Neutrophil (primary cell): ENCODE results near the gene PTPN4.
"Not testable (repeated sequence)": the region's sequence is repeated elsewhere in the genome, so short reads cannot be mapped to it uniquely, and the experiment has no call there.

ENCODE experiments used
- H3K27ac ChIP-seq: fragments of 200-600 bp; sonication (generic); 2 replicates; pipeline ENCODE4 v1.5.1; 2016; ENCODE audit warnings: mild to moderate bottlenecking, moderate library complexity
- H3K27me3 ChIP-seq: fragments of 200-600 bp; sonication (generic); 2 replicates; pipeline ENCODE4 v1.6.0; 2016; ENCODE audit warnings: mild to moderate bottlenecking
- H3K36me3 ChIP-seq: fragments of 200-600 bp; sonication (generic); 2 replicates; pipeline ENCODE4 v1.5.1; 2017
- H3K4me1 ChIP-seq, 2 experiments: fragments of 200-600 bp in 1 of 2; sonication (generic) in 1 of 2; 1 replicate in 1 of 2; 2 replicates in 1 of 2; pipeline versions ENCODE4 v1.5.1 to v1.6.1; 2013 to 2016; ENCODE audit warnings: low read depth in 1 of 2, low read length in 1 of 2, mild to moderate bottlenecking in 1 of 2, moderate library complexity in 1 of 2; ENCODE audit not compliant: control insufficient read depth in 1 of 2, insufficient read depth in 1 of 2
- H3K4me3 ChIP-seq, 2 experiments: fragments of 200-600 bp in 1 of 2; sonication (generic) in 1 of 2; 1 replicate in 1 of 2; 2 replicates in 1 of 2; pipeline ENCODE4 v1.5.1; 2013 to 2016; ENCODE audit warnings: low read depth in 1 of 2, low read length in 1 of 2, mild to moderate bottlenecking in 1 of 2, moderate library complexity in 1 of 2
- H3K9me3 ChIP-seq: fragments of 200-600 bp; sonication (generic); 2 replicates; pipeline ENCODE4 v1.5.1; 2016
- TF ChIP-seq, protein P1 (sequence below): fragments of 200-600 bp; sonication (generic); IDR thresholded peaks from 2 replicates; pipeline ENCODE4 v1.5.1; 2016; ENCODE audit warnings: antibody characterized with exemption

PTPN4 gene

DNA sequence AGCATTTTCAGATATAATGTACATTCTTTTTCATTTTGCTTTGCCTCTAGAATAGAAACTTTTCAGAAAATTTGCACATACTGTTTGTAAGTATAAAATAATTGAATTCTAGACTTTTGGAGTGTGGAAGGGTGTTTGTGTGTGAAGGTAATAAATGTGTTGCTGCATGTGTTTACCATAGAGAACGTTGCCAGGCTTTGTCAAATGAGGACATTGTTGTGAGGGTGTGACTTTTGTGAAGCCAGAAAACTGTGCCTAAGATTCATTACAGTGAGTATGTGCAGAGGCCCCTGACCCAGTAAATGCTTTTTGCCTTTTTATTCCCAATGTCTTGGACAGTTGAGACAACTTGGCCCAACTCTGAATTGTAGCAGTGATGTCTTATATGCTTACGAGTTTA, 222.8 kb downstream of the PTPN4 start:
- no peaks in the 10 kb centered on the region for H3K36me3 ChIP-seq
- TF ChIP-seq, protein P1, sequence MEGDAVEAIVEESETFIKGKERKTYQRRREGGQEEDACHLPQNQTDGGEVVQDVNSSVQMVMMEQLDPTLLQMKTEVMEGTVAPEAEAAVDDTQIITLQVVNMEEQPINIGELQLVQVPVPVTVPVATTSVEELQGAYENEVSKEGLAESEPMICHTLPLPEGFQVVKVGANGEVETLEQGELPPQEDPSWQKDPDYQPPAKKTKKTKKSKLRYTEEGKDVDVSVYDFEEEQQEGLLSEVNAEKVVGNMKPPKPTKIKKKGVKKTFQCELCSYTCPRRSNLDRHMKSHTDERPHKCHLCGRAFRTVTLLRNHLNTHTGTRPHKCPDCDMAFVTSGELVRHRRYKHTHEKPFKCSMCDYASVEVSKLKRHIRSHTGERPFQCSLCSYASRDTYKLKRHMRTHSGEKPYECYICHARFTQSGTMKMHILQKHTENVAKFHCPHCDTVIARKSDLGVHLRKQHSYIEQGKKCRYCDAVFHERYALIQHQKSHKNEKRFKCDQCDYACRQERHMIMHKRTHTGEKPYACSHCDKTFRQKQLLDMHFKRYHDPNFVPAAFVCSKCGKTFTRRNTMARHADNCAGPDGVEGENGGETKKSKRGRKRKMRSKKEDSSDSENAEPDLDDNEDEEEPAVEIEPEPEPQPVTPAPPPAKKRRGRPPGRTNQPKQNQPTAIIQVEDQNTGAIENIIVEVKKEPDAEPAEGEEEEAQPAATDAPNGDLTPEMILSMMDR = no peak
- no peaks in the 10 kb centered on the region for H3K4me1 ChIP-seq
- no peak overlapping the region for H3K27ac ChIP-seq
- no peak overlapping the region for H3K4me3 ChIP-seq
- no peaks in the 10 kb centered on the region for H3K27me3 ChIP-seq
- H3K9me3 ChIP-seq = no peaks in the 10 kb centered on the region

DNA sequence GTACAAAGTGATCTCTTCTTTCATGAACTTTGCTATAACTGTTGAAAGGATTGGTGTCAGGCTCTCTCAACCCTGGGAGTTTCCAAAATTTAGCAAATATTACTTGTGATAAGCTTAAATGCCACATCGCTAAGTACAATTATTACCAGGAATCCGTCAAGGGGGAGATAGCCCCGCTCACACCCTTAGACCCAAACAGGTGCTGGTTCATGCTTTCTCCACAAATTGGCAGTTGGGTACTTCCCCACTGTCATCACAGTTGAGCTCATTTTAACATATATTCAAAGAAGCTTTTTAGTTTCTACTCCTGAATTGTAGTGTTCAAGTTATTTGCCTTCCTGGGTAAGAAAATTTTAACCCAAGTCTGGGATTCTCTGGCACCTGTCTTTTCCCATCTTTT, 223.4 kb downstream of the PTPN4 start:
- H3K27me3 ChIP-seq = no peaks in the 10 kb centered on the region
- TF ChIP-seq, protein P1 = no peak
- no peaks in the 10 kb centered on the region for H3K9me3 ChIP-seq
- H3K27ac ChIP-seq = no peak overlapping the region
- H3K4me3 ChIP-seq = no peak overlapping the region
- H3K36me3 ChIP-seq = no peaks in the 10 kb centered on the region
- no peaks in the 10 kb centered on the region for H3K4me1 ChIP-seq

DNA sequence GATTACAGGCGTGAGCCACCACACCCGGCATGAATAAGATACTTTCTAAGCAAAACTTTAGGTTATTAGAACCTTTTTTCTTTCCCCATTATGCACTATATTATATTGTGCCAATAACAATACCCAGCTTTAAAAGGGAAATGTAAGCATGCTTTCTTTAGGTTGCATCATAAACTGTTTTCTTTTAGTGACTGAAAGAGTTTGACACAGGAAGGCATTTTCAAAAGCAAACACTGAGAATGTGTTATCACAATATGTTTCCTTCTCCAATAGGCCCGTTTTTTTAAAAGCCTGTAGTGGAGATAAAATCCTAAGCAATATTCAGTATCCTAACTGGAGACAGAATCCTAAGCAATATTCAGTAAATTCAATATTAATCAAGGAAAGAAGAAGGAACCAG, 236.4 kb downstream of the PTPN4 start:
- Histone ChIP-seq H3K27me3 (no peaks in the 10 kb centered on the region), H3K27ac (no peak overlapping the region), H3K4me1 (no peaks in the 10 kb centered on the region), H3K9me3 (no peaks in the 10 kb centered on the region), H3K36me3 (no peaks in the 10 kb centered on the region), H3K4me3 (no peak overlapping the region)
- TF ChIP-seq, protein P1 = no peak

DNA sequence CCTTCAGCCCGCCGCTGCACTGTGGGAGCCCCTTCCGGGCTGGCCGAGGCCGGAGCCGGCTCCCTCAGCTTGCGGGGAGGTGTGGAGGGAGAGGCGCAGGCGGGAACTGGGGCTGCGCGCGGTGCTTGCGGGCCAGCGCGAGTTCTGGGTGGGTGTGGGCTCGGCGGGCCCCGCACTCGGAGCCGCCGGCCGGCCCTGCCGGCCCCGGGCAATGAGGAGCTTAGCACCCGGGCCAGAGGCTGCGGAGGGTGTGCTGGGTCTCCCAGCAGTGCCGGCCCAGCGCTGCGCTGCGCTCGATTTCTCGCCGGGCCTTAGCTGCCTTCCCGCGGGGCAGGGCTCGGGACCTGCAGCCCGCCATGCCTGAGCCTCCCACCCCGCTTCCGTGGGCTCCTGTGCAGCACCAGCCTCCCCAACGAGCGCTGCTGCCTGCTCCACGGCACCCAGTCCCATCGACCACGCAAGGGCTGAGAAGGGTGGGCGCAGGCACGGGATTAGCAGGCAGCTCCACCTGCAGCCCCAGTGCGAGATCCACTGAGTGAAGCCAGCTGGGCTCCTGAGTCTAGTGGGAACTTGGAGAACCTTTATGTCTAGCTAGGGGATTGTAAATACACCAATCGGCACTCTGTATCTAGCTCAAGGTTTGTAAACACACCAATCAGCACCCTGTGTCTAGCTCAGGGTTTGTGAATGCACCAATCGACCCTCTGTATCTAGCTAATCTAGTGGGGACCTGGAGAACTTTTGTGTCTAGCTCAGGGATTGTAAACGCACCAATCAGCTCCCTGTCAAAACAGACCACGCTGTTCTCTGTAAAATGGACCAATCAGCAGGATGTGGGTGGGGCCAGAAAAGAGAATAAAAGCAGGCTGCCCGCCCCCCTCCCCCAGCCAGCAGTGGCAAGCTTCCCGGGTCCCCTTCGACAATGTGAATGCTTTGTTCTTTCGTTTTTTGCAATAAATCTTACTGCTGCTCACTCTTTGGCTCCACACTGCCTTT, 237.5 kb downstream of the PTPN4 start:
- not testable (repeated sequence) for H3K4me3 ChIP-seq, H3K36me3 ChIP-seq, H3K4me1 ChIP-seq, H3K27me3 ChIP-seq, H3K9me3 ChIP-seq, H3K27ac ChIP-seq

DNA sequence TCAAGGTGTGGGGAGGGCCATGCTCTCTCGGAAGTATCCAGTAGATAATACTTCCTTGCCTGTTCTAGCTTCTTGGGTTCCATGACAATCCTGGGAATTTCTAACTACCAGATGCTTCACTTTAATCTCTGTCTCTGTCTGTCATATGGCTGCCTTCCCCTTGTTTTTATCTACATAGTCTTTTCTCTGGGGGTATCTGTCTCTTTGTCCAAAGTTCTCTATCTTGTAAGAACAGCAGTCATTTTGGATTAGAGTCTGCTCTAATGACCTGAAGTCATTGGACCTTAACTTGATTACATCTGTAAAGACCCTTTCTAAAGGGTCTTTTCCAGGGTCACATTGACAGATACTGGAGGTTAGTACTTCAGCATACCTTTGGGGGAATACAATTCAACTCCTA, 241.7 kb downstream of the PTPN4 start:
- H3K36me3 ChIP-seq = no peaks in the 10 kb centered on the region
- no peaks in the 10 kb centered on the region for H3K9me3 ChIP-seq
- H3K4me1 ChIP-seq = no peaks in the 10 kb centered on the region
- no peaks in the 10 kb centered on the region for H3K27me3 ChIP-seq
- no peak overlapping the region for H3K4me3 ChIP-seq
- no peak overlapping the region for H3K27ac ChIP-seq
- TF ChIP-seq, protein P1 = no peak

DNA sequence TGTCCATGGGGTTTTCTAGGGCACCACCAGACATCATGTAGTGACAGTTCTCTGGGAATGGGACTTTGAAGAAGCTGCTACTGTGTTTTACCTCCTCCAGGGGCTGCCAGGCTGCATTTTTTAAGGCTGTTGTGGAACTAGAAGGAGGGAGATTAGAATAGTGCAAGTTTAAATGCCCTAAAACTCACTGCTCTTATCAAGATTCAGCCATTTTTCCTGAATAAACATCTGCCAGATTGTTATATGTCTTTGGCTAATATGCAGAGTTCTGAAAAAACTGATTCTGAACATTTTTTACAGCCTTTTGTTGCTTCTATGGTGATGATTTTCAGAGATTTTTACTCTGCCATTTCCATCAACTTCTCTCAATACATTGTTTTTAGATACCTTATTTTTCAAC, 244.5 kb downstream of the PTPN4 start:
- H3K9me3 ChIP-seq = no peaks in the 10 kb centered on the region
- H3K27me3 ChIP-seq = no peaks in the 10 kb centered on the region
- TF ChIP-seq, protein P1 = no peak
- H3K27ac ChIP-seq = no peak overlapping the region
- no peaks in the 10 kb centered on the region for H3K4me1 ChIP-seq
- H3K36me3 ChIP-seq = no peaks in the 10 kb centered on the region
- H3K4me3 ChIP-seq = no peak overlapping the region
